ENCODE results near the gene STOML2.

The STOML2 gene

DNA sequence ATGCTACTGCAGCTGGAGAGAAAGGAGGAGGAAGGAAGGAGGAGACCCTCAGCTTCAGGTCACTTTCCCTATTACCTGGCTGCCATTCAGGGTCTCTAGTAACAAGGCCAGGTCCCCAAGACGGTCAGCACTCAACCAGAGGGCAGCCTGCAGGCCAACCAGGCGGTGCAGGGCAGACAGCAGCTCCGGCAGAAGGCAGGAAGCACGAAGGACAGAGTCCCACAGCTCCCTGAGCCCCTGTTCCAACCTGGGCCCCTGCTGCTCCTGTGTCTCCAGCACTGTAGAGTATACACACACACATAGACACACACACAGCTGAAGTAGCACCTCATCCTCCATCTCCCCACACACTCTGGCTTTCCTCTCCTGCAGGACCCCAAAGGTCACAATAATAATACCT is 24.9 kb downstream of the STOML2 start:
- H3K4me3 ChIP-seq (ENCODE audit: low read length), result peak overlapping the region; percentile 83
- DNase-seq (ENCODE audit: low read depth), result no peak
- no peak for TF ChIP-seq CTCF (IDR thresholded peaks at IDR 0.05; ENCODE audit: insufficient read depth, low read depth, low read length, missing control alignments)

DNA sequence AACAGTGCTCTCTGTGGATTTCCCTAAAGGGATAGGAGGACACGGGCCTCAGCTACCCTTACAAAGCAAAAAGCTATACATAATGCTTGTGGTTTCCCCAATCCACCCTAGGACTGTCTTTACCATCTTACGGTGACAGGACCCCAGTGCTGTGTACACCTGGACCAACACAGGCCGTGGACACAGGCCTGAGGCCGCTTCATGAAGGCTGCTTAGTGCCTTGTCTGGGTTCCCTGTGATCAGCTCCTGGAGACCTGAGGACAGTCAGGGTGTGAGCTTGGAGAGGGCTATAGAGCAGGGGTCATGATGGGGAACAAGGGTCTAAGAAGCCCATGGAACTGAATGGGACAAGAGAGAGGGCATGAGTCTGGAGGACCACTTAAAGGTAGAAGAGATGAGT is 26.1 kb downstream of the STOML2 start:
- no peak for DNase-seq (ENCODE audit: low read depth)
- TF ChIP-seq CTCF (IDR thresholded peaks at IDR 0.05; ENCODE audit: insufficient read depth, low read depth, low read length, missing control alignments), result no peak
- no peak overlapping the region for H3K4me3 ChIP-seq (ENCODE audit: low read length)

DNA sequence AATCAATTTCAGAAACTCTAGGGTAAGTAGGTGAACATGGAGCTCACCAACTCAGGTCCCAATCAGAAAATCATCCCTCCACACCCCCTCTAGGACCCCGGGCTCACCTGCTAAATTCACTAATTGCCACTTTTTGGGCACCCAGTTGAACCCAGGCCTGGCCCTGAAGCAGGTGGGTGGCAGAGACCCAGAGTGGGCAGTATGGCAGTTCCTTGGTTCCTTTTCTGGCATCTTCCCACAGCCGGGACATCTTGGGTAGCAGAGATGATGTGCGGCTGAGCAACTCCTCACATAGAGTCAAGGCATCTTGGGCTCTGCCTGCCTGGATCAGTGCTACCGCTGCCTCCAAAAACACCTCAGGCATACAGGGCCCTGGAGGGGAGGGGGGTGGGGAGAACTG is 27.6 kb downstream of the STOML2 start:
- no peak overlapping the region for H3K4me3 ChIP-seq (ENCODE audit: low read length)
- DNase-seq (ENCODE audit: low read depth), result no peak
- no peak for TF ChIP-seq CTCF (IDR thresholded peaks at IDR 0.05; ENCODE audit: insufficient read depth, low read depth, low read length, missing control alignments)

GRCh38 chr9:35074791-35075190 is 28.1 kb downstream of the STOML2 start:
- no peak overlapping the region for H3K4me3 ChIP-seq (ENCODE audit: low read length)
- no peak for TF ChIP-seq CTCF (IDR thresholded peaks at IDR 0.05; ENCODE audit: insufficient read depth, low read depth, low read length, missing control alignments)
- no peak for DNase-seq (ENCODE audit: low read depth)

- no peak for DNase-seq (ENCODE audit: low read depth)
- H3K4me3 ChIP-seq (ENCODE audit: low read length), result no peak overlapping the region
Observed at GRCh38 chr9:35074141-35074540, 28.8 kb downstream of the STOML2 start.

GRCh38 chr9:35073279-35073612 is 29.7 kb downstream of the STOML2 start:
- H3K4me3 ChIP-seq (ENCODE audit: low read length), result no peak overlapping the region
- no peak for TF ChIP-seq CTCF (IDR thresholded peaks at IDR 0.05; ENCODE audit: insufficient read depth, low read depth, low read length, missing control alignments)
- DNase-seq (ENCODE audit: low read depth), result no peak

More at GRCh38 chr9:35074141-35074540, 28.8 kb downstream of the STOML2 start:
- TF ChIP-seq CTCF (IDR thresholded peaks at IDR 0.05; ENCODE audit: insufficient read depth, low read depth, low read length, missing control alignments), result no peak

GRCh38 chr9:35072461-35073278 is 30.3 kb downstream of the STOML2 start, which contains the start of gene VCP:
VCP (minus strand) TSS chr9:35072625; CDS start chr9:35072353, 272 bp downstream.
- peak; percentile 99 for DNase-seq (ENCODE audit: low read depth)
- H3K4me3 ChIP-seq (ENCODE audit: low read length), result peak within 1 kb of the TSS; percentile 83
- TF ChIP-seq CTCF (IDR thresholded peaks at IDR 0.05; ENCODE audit: insufficient read depth, low read depth, low read length, missing control alignments), result no peak
